ENCODE measurements around the gene SMC6.

DNA sequence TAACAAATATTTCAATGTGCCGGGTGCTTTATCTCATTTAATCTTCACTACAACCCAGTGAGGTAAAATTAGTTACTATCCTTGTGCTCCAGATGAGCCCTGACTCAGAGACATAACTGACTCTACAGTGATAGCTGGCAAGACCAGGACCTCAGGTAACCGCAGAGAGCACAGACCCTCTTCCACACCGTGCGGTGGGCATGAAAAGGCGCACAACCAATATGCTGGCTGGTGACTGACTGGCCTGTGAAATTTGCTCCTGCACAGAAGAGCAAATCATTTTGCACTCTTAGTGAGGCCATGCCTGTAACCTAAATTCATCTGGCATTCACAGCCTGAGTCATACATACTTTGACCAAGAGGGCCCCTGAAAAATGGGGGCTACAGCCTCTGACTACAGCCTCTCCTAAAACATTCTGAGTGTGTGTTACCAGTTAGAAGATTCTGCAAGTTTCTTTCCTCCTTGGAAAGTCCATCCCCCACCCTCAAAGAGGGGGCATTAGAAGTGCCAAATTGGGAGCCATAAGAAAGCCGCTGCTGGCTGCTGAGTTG, 40.3 kb upstream of the SMC6 start:
- TF ChIP-seq, protein P1, sequence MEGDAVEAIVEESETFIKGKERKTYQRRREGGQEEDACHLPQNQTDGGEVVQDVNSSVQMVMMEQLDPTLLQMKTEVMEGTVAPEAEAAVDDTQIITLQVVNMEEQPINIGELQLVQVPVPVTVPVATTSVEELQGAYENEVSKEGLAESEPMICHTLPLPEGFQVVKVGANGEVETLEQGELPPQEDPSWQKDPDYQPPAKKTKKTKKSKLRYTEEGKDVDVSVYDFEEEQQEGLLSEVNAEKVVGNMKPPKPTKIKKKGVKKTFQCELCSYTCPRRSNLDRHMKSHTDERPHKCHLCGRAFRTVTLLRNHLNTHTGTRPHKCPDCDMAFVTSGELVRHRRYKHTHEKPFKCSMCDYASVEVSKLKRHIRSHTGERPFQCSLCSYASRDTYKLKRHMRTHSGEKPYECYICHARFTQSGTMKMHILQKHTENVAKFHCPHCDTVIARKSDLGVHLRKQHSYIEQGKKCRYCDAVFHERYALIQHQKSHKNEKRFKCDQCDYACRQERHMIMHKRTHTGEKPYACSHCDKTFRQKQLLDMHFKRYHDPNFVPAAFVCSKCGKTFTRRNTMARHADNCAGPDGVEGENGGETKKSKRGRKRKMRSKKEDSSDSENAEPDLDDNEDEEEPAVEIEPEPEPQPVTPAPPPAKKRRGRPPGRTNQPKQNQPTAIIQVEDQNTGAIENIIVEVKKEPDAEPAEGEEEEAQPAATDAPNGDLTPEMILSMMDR (IDR thresholded peaks at IDR 0.05): no peak
- TF ChIP-seq CREM (CRISPR knock-in tag; IDR thresholded peaks at IDR 0.05): no peak
- no peak for TF ChIP-seq GABPB1 (CRISPR knock-in tag; IDR thresholded peaks at IDR 0.05)
- TF ChIP-seq, protein P2, sequence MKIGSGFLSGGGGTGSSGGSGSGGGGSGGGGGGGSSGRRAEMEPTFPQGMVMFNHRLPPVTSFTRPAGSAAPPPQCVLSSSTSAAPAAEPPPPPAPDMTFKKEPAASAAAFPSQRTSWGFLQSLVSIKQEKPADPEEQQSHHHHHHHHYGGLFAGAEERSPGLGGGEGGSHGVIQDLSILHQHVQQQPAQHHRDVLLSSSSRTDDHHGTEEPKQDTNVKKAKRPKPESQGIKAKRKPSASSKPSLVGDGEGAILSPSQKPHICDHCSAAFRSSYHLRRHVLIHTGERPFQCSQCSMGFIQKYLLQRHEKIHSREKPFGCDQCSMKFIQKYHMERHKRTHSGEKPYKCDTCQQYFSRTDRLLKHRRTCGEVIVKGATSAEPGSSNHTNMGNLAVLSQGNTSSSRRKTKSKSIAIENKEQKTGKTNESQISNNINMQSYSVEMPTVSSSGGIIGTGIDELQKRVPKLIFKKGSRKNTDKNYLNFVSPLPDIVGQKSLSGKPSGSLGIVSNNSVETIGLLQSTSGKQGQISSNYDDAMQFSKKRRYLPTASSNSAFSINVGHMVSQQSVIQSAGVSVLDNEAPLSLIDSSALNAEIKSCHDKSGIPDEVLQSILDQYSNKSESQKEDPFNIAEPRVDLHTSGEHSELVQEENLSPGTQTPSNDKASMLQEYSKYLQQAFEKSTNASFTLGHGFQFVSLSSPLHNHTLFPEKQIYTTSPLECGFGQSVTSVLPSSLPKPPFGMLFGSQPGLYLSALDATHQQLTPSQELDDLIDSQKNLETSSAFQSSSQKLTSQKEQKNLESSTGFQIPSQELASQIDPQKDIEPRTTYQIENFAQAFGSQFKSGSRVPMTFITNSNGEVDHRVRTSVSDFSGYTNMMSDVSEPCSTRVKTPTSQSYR (CRISPR knock-in tag; IDR thresholded peaks at IDR 0.05): no peak
- no peak for TF ChIP-seq FOXP1 (CRISPR knock-in tag; IDR thresholded peaks at IDR 0.05; ENCODE audit: borderline replicate concordance)
- no peak for TF ChIP-seq ZNF532 (CRISPR knock-in tag; IDR thresholded peaks at IDR 0.05; ENCODE audit: borderline replicate concordance)
- no peak for TF ChIP-seq SP1 (CRISPR knock-in tag; conservative IDR thresholded peaks at IDR 0.05)
- TF ChIP-seq MAX (CRISPR knock-in tag; IDR thresholded peaks at IDR 0.05): no peak
- no peak for TF ChIP-seq USF1 (CRISPR knock-in tag; IDR thresholded peaks at IDR 0.05)
- TF ChIP-seq IRF2 (CRISPR knock-in tag; IDR thresholded peaks at IDR 0.05; ENCODE audit: borderline replicate concordance, low read depth): no peak
- TF ChIP-seq KAT7 (CRISPR knock-in tag; IDR thresholded peaks at IDR 0.05; ENCODE audit: borderline replicate concordance): no peak
- no peak for TF ChIP-seq JUN (CRISPR knock-in tag; IDR thresholded peaks at IDR 0.05)
